ENCODE measurements around the gene WNT2B.

GRCh38 chr1:112542206-112542973 is 33.6 kb downstream of the WNT2B start:
- no peak for TF ChIP-seq CTCF (IDR thresholded peaks at IDR 0.05)
- TF ChIP-seq POLR2A (IDR thresholded peaks at IDR 0.05): no peak
